ENCODE data around the gene NME7.

NME7 gene

DNA sequence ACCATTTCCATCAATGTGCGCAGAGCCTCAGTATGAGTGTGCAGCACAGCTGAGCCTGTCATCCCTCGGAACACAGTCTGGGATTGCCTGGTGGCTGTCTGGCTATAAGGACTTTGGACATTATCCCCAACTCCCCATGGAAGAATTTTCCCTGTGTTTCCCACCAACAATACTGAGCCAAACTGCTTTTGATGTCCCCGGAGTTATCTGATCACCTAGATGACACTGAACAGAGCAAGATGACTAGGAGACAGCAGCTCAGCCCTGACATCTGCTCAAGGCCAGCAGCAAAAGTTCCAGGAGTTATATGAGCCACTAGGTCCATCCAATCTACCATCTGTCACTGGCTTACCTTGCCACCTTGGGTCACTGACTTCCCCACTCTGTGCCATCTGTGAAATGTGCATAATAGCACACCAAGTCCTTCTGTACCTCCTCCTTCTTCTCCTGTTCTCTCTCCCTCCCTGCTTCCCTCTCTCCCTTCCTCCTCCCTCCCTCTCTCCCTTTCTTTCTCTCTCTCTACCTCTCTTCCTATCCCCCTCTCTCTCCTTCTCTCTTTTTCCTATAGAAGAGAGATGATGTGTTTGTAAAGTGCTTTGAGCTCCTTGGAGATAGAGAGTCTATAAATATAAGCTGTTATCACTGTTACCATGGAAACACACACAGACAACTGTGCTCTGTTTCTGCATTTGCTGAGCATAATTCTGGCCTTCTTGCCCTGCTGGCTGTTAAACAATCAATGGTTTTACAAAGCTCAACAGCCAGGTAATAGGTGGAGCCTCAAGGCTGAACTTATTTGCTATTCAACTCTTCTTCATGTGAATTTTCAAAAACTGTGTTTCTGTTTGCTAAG, 280.8 kb downstream of the NME7 start:
- peak; percentile 85 for DNase-seq (ENCODE audit: low spot score)

DNA sequence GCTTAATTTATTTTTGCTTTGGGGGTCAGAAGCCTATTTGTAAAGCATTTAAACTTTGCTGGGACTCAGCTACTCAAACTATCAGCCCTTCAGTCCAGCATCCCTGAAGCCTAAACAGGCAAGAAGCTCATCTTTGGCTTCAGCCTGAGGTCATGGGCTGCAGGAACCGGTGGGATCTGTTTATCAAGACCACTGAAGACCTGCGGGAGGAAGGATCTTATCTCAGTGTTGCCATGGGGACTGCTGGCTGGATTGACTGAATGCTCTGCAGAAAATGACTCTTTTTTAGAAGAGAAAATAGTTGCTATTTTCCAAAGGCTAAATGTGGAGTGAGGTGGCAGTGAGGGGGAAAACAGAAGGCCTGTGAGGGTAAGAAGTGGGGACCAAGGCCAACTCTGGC, 281.7 kb downstream of the NME7 start:
- peak; percentile 59 for DNase-seq (ENCODE audit: low spot score)
